Ectodermal cell (in vitro differentiated cells): ENCODE data around the gene CTIF.
A peak's percentile ranks its signal among the peaks of the same experiment; 100 is the strongest.

ENCODE experiments used
- H3K27ac ChIP-seq: 2 replicates; pipeline ENCODE4 v1.7.0; 2013; ENCODE audit warnings: mild to moderate bottlenecking, low read depth, low read length; ENCODE audit not compliant: insufficient read depth, poor library complexity, severe bottlenecking
- H3K27me3 ChIP-seq: 2 replicates; pipeline ENCODE4 v1.7.0; 2013; ENCODE audit warnings: mild to moderate bottlenecking, low read length; ENCODE audit not compliant: insufficient read depth, control insufficient read depth, poor library complexity, severe bottlenecking
- H3K36me3 ChIP-seq: one replicate; pipeline ENCODE4 v1.7.0; 2013; ENCODE audit warnings: low read length; ENCODE audit not compliant: control insufficient read depth, insufficient read depth
- H3K4me1 ChIP-seq: one replicate; pipeline ENCODE4 v1.7.0; 2013; ENCODE audit warnings: low read length; ENCODE audit not compliant: control insufficient read depth, insufficient read depth
- H3K4me3 ChIP-seq: 2 replicates; pipeline ENCODE4 v1.7.0; 2013; ENCODE audit warnings: low read depth, low read length, control low read depth; ENCODE audit not compliant: insufficient read depth
- H3K9me3 ChIP-seq: 2 replicates; pipeline ENCODE4 v1.7.0; 2013; ENCODE audit warnings: mild to moderate bottlenecking, low read length, moderate library complexity; ENCODE audit not compliant: control insufficient read depth
- WGBS, 2 experiments: methylation state at CpG; one replicate each; pipeline ENCODE4 v1.1.7; 2013; ENCODE audit warnings: missing lambda C conversion rate in 2 of 2; 5-methylcytosine and 5-hydroxymethylcytosine counted together

Gene CTIF

GRCh38 chr18:48531908-48532307 lies 6.9 kb upstream of the CTIF start:
- H3K4me1 ChIP-seq, result no peaks in the 10 kb centered on the region
- no peak overlapping the region for H3K27ac ChIP-seq
- H3K27me3 ChIP-seq, result no peaks in the 10 kb centered on the region
- H3K36me3 ChIP-seq, result no peaks in the 10 kb centered on the region
- H3K9me3 ChIP-seq, result no peaks in the 10 kb centered on the region
- H3K4me3 ChIP-seq, result no peak overlapping the region
- WGBS, 2 experiments, result 77 to 85% methylated on average over 3 of the region's 3 CpGs

GRCh38 chr18:48533340-48534070 lies 5.3 kb upstream of the CTIF start:
- H3K27me3 ChIP-seq, result no peaks in the 10 kb centered on the region
- H3K4me1 ChIP-seq, result no peaks in the 10 kb centered on the region
- no peak overlapping the region for H3K27ac ChIP-seq
- H3K4me3 ChIP-seq, result no peak overlapping the region
- H3K9me3 ChIP-seq, result no peaks in the 10 kb centered on the region
- WGBS, 2 experiments, result 88% methylated on average over 6 of the region's 6 CpGs
- no peaks in the 10 kb centered on the region for H3K36me3 ChIP-seq

- Histone ChIP-seq H3K27ac (no peak overlapping the region), H3K9me3 (no peaks in the 10 kb centered on the region), H3K27me3 (no peaks in the 10 kb centered on the region), H3K36me3 (no peaks in the 10 kb centered on the region), H3K4me1 (no peaks in the 10 kb centered on the region), H3K4me3 (no peak overlapping the region)
- 91 to 92% methylated on average over 3 of the region's 3 CpGs for WGBS, 2 experiments
Observed at GRCh38 chr18:48534364-48534763, 4.5 kb upstream of the CTIF start.

- no peaks in the 10 kb centered on the region for H3K27me3 ChIP-seq
- H3K4me3 ChIP-seq, result no peak overlapping the region
- WGBS, 2 experiments, result 89 to 92% methylated on average over 2 of the region's 2 CpGs
- no peak overlapping the region for H3K27ac ChIP-seq
- no peaks in the 10 kb centered on the region for H3K9me3 ChIP-seq
- H3K36me3 ChIP-seq, result no peaks in the 10 kb centered on the region
- H3K4me1 ChIP-seq, result no peaks in the 10 kb centered on the region
Observed at GRCh38 chr18:48535956-48536355, 2.9 kb upstream of the CTIF start.

- H3K27ac ChIP-seq, result no peak overlapping the region
- no peak overlapping the region for H3K4me3 ChIP-seq
- WGBS, 2 experiments, result 91 to 93% methylated on average over 6 of the region's 6 CpGs
- H3K27me3 ChIP-seq, result no peaks in the 10 kb centered on the region
- no peaks in the 10 kb centered on the region for H3K4me1 ChIP-seq
- H3K36me3 ChIP-seq, result no peaks in the 10 kb centered on the region
- H3K9me3 ChIP-seq, result no peaks in the 10 kb centered on the region
Observed at GRCh38 chr18:48536516-48536915, 2.3 kb upstream of the CTIF start.

GRCh38 chr18:48539406-48540250 lies 797 bp downstream of the CTIF start:
- Histone ChIP-seq H3K36me3 (no peaks in the 10 kb centered on the region), H3K27me3 (peaks cover 7% of the 10 kb centered on the region), H3K4me1 (peaks cover 11% of the 10 kb centered on the region), H3K9me3 (no peaks in the 10 kb centered on the region), H3K4me3 (peak overlapping the region; percentile 60), H3K27ac (no peak overlapping the region)
- WGBS, 2 experiments, result 0 to 1% methylated on average over 70 of the region's 70 CpGs

- H3K4me1 ChIP-seq, result peaks cover 19% of the 10 kb centered on the region
- H3K36me3 ChIP-seq, result no peaks in the 10 kb centered on the region
- 0% methylated on average over 86 of the region's 86 CpGs for WGBS, 2 experiments
- H3K27me3 ChIP-seq, result peaks cover 7% of the 10 kb centered on the region
- H3K4me3 ChIP-seq, result peak overlapping the region; percentile 60
- no peak overlapping the region for H3K27ac ChIP-seq
- H3K9me3 ChIP-seq, result no peaks in the 10 kb centered on the region
Observed at GRCh38 chr18:48540251-48541025, 1.6 kb downstream of the CTIF start.

GRCh38 chr18:48541026-48541746 lies 2.4 kb downstream of the CTIF start:
- peaks cover 25% of the 10 kb centered on the region for H3K4me1 ChIP-seq
- 3% methylated on average over 62 of the region's 62 CpGs for WGBS, 2 experiments
- H3K4me3 ChIP-seq, result peak overlapping the region; percentile 60
- no peak overlapping the region for H3K27ac ChIP-seq
- H3K9me3 ChIP-seq, result no peaks in the 10 kb centered on the region
- peaks cover 7% of the 10 kb centered on the region for H3K27me3 ChIP-seq
- H3K36me3 ChIP-seq, result no peaks in the 10 kb centered on the region

- Histone ChIP-seq H3K9me3 (no peaks in the 10 kb centered on the region), H3K27ac (no peak overlapping the region), H3K4me1 (peaks cover 32% of the 10 kb centered on the region), H3K36me3 (no peaks in the 10 kb centered on the region), H3K27me3 (peaks cover 7% of the 10 kb centered on the region), H3K4me3 (peak overlapping the region; percentile 60)
- WGBS, 2 experiments, result 87 to 94% methylated on average over 3 of the region's 4 CpGs
Observed at GRCh38 chr18:48541747-48542400, 3.0 kb downstream of the CTIF start.
